Cardiac muscle cell (in vitro differentiated cells and primary cell): ENCODE results near the gene SPOCK2. TPM values are rescaled to one million over a fixed set of nuclear protein-coding genes. Genes with fewer than 3 reads are reported as not detected.

Experiments
- DNase-seq, 2 donors: peaks; one replicate each; pipeline versions ENCODE4 v3.0.0 to v3.0.0-alpha.2; 2010 to 2017; ENCODE audit warnings: low read depth in 1 of 2, low spot score in 1 of 2
- H3K27ac ChIP-seq: fragments of 200-600 bp; sonication (generic); 2 replicates; pipeline ENCODE4 v1.5.1; 2016
- H3K27me3 ChIP-seq: fragments of 200-600 bp; sonication (generic); 2 replicates; pipeline ENCODE4 v1.6.0; 2016; ENCODE audit warnings: control low read depth
- H3K36me3 ChIP-seq: fragments of 200-600 bp; sonication (generic); 2 replicates; pipeline ENCODE4 v1.5.1; 2016; ENCODE audit warnings: control low read depth
- H3K4me1 ChIP-seq: fragments of 200-600 bp; sonication (generic); 2 replicates; pipeline ENCODE4 v1.8.1; 2017; ENCODE audit warnings: low read depth, mild to moderate bottlenecking, mixed run types
- H3K4me3 ChIP-seq: fragments of 200-600 bp; sonication (generic); 2 replicates; pipeline ENCODE4 v1.5.1; 2016; ENCODE audit warnings: mild to moderate bottlenecking
- H3K9me3 ChIP-seq: fragments of 200-600 bp; sonication (generic); 2 replicates; pipeline ENCODE4 v1.5.1; 2017; ENCODE audit warnings: low read depth, mild to moderate bottlenecking, control low read depth
- CTCF ChIP-seq: IDR thresholded peaks from 2 replicates; pipeline ENCODE4 v1.5.1; 2012; ENCODE audit warnings: low read depth, mild to moderate bottlenecking, low read length
- polyA plus RNA-seq: library from polyadenylated mRNA; unstranded; fragments of >200 nt; fragmentation: Nextera tagmentation; extraction: Ambion mirVana; gene quantifications from 2 replicates; pipeline ENCODE4 v1.2.1, GENCODE V29; 2016
- total RNA-seq: library from RNA; depleted of rRNA; stranded (reverse); fragments of >200 nt; gene quantifications from 2 replicates; pipeline ENCODE4 v1.2.3, GENCODE V29; 2016

The SPOCK2 gene
- total and polyA plus RNA-seq, 2 experiments from 2014 or later, result 3.9 to 5.0 TPM

GRCh38 chr10:72058347-72058898 lies 29.9 kb downstream of the SPOCK2 start:
- DNase-seq, result no peak
- no peak overlapping the region for H3K27ac ChIP-seq
- no peaks in the 10 kb centered on the region for H3K9me3 ChIP-seq
- H3K4me1 ChIP-seq, result peaks cover 5% of the 10 kb centered on the region
- H3K4me3 ChIP-seq, result no peak overlapping the region
- H3K36me3 ChIP-seq, result no peaks in the 10 kb centered on the region
- TF ChIP-seq CTCF, result no peak
- no peaks in the 10 kb centered on the region for H3K27me3 ChIP-seq

GRCh38 chr10:72056932-72057751 lies 31.2 kb downstream of the SPOCK2 start:
- no peak for TF ChIP-seq CTCF
- H3K4me1 ChIP-seq, result peaks cover 5% of the 10 kb centered on the region
- no peak for DNase-seq
- H3K27ac ChIP-seq, result no peak overlapping the region
- no peaks in the 10 kb centered on the region for H3K36me3 ChIP-seq
- no peaks in the 10 kb centered on the region for H3K27me3 ChIP-seq
- H3K4me3 ChIP-seq, result no peak overlapping the region
- no peaks in the 10 kb centered on the region for H3K9me3 ChIP-seq

- Histone ChIP-seq H3K27me3 (no peaks in the 10 kb centered on the region), H3K4me3 (no peak overlapping the region), H3K4me1 (peaks cover 5% of the 10 kb centered on the region), H3K9me3 (no peaks in the 10 kb centered on the region), H3K27ac (no peak overlapping the region), H3K36me3 (no peaks in the 10 kb centered on the region)
- DNase-seq, result no peak
- no peak for TF ChIP-seq CTCF
Measured at GRCh38 chr10:72056113-72056512, 32.2 kb downstream of the SPOCK2 start.

GRCh38 chr10:72053690-72054089 lies 34.7 kb downstream of the SPOCK2 start:
- TF ChIP-seq CTCF, result no peak
- Histone ChIP-seq H3K4me1 (no peaks in the 10 kb centered on the region), H3K9me3 (no peaks in the 10 kb centered on the region), H3K36me3 (no peaks in the 10 kb centered on the region), H3K4me3 (no peak overlapping the region), H3K27me3 (no peaks in the 10 kb centered on the region), H3K27ac (no peak overlapping the region)
- no peak for DNase-seq

- no peak for DNase-seq
- Histone ChIP-seq H3K9me3 (no peaks in the 10 kb centered on the region), H3K27ac (no peak overlapping the region), H3K27me3 (no peaks in the 10 kb centered on the region), H3K4me1 (no peaks in the 10 kb centered on the region), H3K36me3 (no peaks in the 10 kb centered on the region), H3K4me3 (no peak overlapping the region)
- no peak for TF ChIP-seq CTCF
Measured at GRCh38 chr10:72050873-72051272, 37.5 kb downstream of the SPOCK2 start.
